ENCODE data around the gene PXK.

PXK gene

DNA sequence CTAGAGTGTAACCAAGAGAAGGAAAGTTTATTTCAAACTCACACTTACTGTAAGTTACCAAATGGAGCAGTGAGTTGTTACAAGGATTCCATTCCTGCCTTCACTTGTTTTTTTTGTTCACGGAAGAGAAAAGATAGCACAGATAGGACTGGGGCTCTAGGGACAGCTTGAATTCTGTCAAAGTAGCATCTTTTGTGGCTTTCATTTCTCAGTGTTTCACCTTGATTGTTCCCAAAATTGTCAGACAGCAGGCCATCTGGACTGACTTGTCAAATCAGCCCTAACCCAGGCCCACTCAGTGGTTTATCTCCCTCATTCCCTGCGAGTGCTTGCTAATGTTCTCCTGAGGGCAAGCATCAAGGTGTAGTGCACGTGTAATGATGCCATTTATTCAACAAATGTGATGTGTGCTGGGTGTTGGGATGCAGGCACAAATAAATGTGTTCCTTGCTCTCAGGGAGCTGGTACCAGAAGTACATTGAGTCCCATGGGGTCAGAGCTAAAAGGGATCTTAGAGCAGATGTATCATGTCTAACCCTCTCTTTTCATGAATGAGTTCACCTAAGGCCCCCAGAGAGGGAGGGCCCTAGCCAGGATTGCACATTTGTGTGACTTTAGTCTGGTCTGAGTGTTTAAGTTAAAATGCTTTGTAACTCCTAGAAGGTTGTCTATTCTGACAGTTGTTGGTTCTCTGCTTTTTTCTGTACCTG lies 51.8 kb downstream of the PXK start:
- DNase-seq: no peak

DNA sequence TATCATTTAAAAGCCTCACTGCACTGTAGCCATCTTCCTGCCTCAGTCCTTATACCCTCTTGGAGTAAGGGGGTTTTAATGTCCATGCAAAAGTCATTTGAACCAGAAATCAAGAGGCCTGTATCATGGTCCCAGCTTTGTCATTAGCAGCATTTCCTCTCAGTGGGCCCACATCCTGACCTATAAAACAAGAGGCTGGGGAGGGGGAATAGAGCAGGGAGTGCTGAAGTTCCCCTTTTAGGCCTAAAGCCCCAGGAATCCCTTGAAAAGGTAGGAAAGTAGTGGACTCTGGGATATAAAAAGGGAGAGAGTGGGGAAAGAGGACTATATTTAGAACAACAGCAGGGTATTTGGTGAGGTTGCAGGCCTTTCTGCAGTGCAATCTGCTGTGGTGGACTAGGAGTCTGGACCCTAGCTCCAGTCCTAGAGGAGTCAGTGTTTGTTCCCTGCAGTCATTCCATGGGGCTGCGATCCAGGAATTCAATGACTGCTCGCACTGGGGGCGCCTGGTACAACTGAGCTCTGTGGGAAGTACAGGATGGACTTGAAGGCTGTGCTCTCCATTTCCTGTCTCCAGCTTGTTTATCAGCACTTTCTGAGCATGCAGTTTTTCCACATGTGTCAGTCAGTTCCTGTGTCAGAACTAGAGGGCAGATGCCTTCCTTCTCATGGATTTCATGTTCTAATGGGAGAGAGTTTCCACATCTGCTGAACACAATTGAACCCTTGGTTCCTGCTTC lies 54.1 kb downstream of the PXK start:
- DNase-seq: no peak

DNA sequence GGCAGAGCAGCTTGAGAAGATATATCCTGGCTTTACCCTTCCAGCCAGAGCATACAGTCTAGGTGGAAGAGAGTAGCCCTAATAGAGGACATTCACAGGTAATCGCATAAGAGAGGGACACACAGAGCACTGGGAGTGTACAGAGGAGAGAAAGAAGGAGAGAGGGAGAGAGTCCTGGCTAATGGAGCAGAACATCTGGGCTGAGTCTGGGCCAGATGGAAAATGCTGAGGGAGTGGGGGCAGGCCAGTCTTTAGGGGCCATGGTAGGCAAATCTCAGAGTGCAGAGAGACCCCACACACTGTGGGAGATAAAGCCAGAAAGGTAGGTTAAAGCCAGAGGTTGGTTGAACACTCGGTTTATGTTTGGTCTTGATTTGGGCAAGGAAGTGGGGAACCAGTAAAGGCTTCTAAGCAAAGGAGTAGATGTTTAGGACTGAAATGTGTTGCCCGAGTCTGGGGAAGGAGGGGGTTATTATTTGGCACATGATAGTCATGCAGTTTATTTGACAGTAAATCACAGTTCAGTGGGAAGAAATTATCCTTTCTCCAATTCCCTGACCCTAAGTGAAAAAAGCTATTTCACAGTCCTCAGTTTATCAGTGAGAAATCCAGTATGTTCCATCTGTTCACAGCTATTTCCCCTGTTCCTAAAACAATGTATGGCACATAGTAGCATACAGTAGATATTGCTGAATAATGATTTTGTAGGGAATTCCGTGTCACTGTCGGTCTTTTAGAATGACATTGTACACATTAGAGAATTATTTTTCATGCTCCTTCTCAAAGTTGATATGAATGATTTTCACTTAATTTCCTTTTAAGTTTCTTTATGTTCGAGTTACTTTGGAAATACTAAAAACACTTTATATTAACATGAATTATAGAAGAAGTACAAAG lies 55.2 kb downstream of the PXK start:
- no peak for DNase-seq

DNA sequence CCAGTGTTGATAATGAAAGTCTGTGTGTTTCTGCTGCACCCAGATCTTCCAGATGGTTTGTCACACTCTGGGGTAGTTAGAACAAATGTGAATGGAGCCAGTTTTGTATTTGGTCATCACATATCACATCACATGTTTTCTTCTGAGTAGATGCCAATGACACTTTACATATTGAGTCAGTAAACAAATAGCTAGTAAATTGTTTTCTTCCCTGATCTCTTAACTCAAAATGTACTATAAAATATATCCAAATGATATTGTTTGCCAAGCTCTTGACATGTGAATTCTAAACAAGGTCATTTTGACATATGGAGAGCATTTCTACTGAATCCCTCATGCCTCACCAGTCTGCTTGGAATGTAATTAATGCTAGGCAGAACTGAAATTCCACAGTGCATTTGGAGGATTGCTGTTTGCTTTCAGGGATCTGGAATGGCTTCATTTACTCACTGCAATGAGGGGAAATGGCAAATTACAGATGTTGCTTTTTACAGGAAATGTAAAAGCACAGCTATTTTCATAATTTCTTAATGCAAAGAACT lies 55.9 kb downstream of the PXK start:
- no peak for DNase-seq

DNA sequence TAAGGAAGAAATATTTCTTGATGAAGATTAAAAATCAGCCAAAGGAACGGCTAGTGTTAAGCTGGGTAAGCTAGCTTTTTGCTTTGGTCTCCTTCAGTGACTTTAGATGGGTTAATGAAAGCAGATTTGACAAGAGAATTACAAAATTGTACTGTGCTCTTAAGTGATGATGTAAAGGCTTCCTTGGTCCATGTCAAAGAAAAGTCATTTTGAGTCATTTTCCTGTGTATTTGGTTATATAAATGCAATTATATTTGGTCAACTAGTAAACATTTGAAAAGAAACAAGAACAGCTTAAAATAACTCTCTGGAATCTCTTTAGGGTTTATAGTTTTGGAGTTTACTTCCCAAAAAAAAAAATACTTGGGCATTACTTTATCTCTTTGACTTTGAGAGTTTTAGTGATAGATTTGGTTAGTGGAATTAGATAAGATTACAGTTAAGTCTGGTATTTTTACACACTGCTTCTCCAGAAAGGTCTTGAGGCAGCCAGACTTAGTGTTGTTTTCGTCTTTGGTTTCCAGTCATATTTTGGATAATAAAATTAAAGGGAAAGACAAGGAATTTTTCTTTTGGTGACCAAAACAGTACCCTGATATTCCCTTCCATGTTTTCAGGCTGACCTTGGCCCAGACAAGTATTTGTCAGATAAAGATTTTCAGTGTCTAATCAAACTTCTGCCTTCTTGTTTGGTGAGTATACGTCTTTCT lies 58.6 kb downstream of the PXK start:
- no peak for DNase-seq

DNA sequence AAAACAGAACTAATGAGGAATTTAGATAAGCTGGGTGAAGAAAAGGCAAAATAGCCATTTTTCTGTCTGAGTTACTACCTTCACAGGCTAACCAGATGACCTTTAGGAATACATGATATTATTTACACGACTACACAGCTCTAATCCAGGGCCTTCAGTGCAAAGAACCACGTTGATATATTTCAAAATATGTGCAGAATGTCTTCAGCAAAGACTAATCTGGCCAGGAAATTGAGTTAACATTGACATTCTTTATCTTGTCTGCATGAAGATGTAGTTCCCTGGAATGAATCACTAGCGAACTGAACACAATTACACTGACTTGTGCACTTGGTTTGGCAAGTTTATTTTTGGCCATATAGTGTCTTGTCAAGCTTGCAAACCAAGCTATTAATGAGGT lies 59.5 kb downstream of the PXK start:
- DNase-seq: no peak

DNA sequence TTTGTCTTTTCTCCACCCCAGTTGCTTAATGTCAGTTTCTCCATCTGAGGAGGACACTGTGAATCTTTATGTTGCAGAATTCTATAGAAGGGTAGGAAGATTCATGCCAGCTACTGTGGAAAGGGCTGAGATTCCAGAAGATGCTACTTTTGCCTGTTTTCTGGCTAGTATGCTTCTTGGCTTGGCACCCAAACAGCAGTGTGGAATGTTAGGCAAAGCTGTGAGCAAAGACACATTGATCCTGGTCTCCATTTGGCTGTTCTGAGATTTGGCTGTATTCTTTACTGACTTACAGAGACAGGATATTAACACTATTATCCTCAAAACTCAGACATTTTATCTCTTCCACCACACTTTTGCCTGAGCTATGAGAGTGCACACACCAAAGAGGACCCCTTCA lies 61.6 kb downstream of the PXK start:
- DNase-seq: no peak

DNA sequence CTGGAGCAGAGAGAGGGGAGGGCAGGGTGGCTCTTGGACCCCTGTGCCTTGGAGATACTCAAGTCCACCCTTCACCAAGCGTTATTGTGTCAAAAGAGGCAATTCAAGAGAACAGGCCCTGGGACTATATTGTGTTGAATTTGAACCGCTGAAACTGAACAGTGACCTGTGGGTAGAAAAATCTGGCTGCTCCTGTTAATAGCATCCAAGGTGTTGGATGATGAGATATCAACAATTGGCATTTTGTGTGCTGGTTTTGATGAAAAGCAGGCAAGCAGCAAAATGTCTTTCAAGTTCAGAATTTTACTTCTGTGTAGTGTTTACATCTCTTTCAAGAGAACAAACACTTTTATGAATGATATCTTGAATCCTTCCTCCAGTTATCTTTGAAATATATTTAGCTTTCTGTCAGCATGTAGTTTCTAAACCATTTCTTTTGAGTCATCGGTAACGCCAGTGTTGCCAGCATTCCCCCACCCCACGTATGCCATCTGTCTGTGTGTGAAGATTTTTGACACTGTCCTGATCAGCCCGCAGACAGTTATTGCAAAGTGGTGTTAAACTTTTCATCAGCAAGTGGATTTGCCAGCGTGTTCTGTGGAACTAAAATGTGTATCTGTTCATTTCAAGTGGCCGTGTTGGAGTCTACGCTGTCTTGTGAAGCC lies 66.1 kb downstream of the PXK start:
- DNase-seq: no peak

DNA sequence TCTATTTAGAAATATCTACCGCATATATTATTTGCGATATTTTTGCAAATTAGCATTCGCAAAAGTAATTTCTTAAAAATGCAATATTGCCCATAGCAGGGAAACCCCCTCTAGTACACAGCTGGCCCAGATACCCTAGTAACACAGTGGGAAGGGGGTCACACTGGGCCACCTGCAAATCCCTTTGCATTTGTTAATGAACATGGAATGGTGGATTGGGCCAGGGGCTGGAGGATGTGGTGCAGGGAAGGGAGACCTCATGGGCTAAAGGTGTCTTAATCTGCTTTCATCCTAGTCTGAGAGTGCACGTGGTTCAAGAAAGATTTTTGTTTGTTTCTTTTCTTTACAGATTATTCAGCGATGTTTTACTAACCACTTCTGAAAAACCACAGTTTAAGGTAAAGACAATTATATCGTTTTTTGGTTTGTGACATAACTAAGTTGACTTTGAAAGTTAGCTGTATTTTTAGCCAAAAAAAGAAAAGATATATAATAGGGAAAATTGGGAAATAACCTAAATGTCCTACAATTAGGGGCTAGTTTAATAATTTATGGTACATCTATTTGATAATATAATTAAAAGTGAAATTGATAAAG lies 70.9 kb downstream of the PXK start:
- no peak for DNase-seq

DNA sequence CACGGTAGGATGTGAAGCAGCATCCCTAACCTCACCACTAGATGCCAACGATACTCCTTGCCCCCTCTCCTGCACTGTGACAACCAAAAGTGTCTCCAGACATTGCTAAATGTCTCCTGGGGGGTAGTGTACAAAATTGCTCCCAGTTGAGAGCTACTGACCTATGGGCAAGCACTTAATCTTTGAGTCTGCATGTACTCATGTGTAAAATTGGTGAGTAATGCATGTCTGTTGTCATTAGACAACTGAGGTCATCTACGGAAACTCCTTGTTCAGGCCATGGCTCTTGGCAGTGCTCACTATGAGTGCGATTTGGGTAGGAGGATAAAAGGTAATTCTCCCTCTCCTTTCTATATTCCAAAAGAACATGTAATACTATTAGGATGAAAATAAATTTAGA lies 71.7 kb downstream of the PXK start:
- no peak for DNase-seq

DNA sequence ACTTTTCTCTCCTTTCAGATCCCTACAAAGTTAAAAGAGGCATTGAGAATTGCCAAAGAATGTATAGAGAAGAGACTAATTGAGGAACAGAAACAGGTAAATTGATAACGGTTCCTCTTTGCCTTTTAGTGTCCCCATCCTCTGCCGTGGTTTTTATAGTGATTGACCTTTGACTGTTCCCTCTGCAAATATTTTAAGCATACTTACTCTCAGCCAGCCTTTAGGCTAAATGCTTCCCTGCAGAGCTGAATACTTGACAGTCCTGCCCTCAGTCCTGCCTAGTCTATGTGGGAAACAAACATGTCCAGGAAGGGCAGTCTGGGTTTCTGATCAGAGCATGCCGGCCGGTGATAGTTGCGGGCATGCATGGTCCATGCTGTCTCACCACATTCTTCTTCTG lies 76.2 kb downstream of the PXK start:
- DNase-seq: no peak

DNA sequence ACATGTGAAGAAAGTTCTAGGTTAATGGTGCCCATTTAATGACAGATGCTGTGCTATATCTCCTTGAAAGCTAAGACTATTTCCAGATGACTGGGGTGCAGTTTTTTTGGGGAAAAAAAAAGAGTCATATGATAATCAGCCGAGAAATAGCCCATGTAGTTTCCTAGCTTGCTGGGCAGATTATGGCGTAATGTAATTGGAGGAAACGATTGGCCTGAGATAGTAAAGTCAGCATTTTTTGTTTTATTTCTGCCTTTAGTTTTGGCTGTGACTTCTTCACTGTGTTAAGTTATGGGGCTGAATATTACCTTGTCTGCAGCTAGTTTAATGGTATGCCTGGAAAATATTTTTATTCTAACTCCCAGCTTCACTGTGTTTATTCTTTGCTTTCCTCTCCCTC lies 77.0 kb downstream of the PXK start:
- DNase-seq: no peak

DNA sequence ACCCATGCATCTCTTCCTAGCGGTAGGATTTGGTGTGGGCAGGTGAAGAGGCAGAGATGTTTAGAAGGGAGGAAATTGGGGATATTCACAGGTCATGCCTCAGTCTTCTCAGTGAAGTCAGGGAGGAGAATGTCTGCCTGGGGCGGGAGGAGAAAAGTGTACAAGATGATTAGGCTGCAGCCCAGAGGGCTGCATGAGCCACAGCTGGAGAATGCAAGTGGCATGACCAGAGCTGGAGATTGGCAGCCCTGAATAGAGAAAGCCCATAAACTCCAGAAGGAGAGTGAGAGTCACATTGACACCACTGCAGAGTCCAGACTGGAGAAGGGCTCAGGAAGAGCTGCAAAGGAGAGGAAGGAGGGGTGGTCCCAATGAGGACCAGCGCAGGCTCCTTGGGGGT lies 78.3 kb downstream of the PXK start:
- DNase-seq: no peak

DNA sequence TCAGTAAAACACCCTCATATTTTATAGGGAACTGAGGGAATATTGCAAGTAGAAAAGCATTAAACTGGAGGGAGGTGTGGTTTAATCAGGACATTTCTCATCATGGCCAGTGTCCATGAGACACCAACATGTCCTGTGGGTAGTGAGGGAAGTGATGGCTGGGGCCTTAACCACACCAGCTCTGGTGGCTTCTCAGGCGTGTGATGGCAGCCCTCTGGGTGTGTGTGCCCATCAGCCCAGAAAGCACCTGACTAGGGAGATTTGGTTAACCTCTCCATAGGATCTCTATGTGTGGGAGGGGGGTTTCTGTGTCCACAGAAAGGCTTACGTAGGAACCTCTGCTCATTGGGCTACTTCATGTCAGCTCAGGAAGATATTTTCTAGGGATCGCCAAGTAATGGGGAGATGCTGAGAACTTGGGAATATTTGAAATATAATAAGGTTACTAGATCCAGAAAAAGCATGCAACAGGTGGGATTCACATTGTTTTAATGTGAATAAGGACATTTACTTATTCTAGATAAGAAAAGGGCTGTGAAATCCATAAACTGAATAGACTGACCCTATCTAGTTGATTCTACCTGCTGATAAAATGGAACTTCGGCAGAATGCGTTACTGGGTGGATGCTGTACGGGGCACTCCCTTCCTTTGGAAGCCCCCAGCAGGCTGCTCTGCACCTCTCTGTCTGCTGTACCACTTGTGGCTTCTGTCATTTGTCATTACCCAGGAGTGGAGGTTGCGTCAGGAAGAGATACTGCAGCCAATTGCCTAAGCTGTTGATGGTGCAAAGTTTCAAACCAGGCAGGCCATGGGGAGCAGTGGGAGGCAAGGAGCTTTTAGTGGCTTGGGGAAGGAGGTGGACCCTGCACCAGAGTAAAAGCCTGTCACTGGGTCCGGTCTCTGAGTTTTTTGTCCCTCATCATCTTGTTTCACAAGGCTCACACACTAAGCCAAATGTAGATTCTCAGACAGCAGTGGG lies 79.4 kb downstream of the PXK start:
- DNase-seq: no peak

DNA sequence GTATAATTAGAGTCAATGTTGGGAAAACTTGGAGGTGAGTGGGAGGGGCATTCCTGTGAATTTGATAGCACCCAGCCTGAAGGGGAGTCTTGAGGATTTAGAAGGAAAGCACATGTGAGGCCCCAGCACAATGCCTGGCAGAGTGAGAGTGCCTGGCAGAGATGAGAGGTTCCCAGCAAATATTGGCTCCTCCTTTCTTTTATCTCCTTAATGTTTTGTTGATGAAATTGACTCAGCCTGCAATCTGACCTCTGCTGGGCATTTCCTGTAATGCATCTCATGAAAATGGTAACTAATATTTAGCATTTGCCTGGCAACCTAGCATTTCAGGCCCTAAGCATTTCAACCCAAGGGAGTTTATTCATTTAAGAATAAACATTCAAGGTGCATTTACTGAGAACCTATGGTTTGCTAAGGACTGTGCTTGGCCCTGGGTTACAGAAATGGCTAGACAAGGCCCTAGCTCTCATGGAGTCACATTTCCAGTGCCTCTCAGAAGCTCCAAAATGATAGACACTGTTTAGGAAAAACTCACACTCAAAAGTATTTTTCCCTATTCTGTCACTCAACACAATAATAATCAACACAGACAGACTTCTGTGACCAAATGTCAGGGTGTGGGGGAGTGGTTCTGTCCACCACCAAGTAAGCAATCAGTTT lies 82.0 kb downstream of the PXK start:
- DNase-seq: peak; percentile 26

DNA sequence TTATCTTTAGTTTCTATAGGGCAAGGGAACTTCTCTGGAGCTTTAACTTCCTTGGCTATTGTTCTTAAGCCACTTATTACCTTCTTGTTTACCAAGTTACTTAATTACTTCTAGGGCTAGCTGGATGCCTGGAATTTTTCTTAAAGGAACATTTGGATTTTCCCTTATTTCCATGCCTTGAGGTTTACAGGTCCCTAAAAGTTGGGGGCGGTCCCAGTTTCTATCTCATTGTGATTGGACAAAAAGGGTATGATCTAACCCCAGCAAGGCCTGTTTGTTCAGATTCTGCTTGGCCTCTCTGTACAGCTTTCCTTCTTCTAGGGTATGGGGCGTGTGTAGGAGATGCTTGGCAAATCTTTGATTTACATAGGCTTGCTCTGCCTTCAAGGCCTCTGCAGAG lies 83.5 kb downstream of the PXK start:
- DNase-seq: no peak

DNA sequence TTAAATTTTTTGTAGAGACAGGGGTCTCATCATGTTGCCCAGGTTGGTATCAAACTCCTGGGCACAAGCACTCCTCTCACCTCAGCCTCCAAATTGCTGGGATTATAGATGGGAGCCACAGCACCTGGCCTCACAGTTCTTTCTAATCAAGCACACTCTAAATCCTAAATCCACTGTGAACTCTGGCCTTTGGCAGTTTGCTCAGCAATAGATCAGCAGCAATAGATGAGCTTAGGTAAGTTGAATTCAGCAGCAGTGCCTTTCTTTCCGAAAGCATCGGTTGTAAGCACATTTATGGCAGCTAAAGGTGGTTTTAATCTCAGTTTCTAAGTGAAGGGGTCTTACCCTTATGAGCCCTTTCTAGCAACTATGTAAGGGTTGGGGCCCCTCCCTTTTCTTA lies 84.4 kb downstream of the PXK start:
- no peak for DNase-seq

DNA sequence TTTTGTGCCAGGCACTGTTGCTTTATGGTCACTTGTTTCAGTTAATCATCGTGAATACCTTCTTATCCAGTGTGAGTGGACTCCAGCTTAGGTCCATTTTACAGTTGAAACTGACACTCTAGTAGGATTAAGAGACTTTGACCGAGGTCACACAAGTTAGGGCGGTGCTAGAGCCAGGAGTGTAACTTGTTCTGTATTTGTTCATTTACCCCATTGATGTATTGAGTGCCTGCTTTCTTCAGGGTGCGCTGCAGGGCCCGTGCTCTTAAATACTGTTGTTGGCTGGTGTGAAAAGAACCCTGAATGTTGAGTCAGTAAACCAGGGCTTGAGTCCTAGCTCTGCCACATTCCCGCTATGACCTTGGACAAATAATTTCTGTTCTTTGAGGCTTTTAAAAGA lies 85.5 kb downstream of the PXK start:
- DNase-seq: no peak

DNA sequence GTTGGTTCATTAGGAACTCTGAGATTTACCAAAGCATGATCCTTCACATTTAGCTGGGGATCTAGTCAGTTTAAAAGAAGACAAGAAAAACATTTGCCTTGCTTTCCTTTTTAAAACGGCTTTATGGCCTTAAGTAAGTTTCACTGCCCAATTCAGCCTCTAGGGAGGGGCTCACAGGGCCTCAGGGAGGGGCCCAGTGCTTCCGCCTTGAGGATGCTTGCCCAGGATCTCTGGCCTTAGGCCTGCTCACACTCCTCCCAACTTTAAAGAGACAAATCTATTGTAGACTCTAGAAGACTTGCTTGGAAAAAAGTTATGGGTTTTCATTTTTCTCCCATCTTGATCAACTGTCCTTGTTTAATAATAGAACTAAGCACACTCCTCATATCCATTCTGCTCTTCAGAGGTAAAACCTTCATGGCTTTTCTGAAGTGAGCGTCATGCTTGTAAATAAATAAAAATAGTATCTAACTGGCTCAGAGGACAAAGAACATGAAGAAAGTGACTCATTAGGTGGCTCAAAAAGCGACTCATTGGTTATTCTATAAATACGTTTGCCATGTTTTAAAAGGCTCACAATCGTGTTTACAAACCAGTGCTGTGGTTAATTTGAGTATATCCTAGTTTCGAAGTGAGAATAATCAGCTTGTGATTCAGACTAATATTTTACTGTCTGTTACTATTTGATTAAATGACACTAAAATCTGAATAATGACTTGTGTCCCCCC lies 87.3 kb downstream of the PXK start:
- DNase-seq: no peak
